ENCODE data around the gene SOX3. TPM values are rescaled to one million over a fixed set of nuclear protein-coding genes. Genes with fewer than 3 reads are reported as not detected.

The SOX3 gene
- total RNA-seq, 1 donor, result not detected

- H3K27me3 ChIP-seq (ENCODE audit: insufficient read depth, low read length), result peaks cover 24% of the 10 kb centered on the region
Measured at GRCh38 chrX:140507223-140507981, 2.5 kb upstream of the SOX3 start.

GRCh38 chrX:140505421-140506337 is 810 bp upstream of the SOX3 start:
- Histone ChIP-seq H3K4me1 (ENCODE audit: insufficient read depth, low read length) (no peaks in the 10 kb centered on the region), H3K36me3 (ENCODE audit: insufficient read depth, low read length) (no peaks in the 10 kb centered on the region), H3K9me3 (ENCODE audit: low read depth, low read length) (no peaks in the 10 kb centered on the region), H3K4me3 (ENCODE audit: insufficient read depth, low read length) (no peak overlapping the region), H3K4me2 (ENCODE audit: insufficient read depth, low read length) (no peak overlapping the region), H3K27me3 (ENCODE audit: insufficient read depth, low read length) (peaks cover 24% of the 10 kb centered on the region), H2AFZ (ENCODE audit: low read length) (no peak overlapping the region), H3K27ac (ENCODE audit: low read depth, low read length) (no peak overlapping the region), H3K79me2 (ENCODE audit: insufficient read depth, low read length) (no peaks in the 10 kb centered on the region), H4K20me1 (ENCODE audit: insufficient read depth, low read length) (no peaks in the 10 kb centered on the region)
- DNase-seq (ENCODE audit: insufficient read length, low spot score, missing footprints), result peak; percentile 81
- no peak for TF ChIP-seq CTCF (IDR thresholded peaks at IDR 0.05; ENCODE audit: extremely low read depth, low read depth, low read length)

More at GRCh38 chrX:140507223-140507981, 2.5 kb upstream of the SOX3 start:
- no peak overlapping the region for H3K27ac ChIP-seq (ENCODE audit: low read depth, low read length)
- no peaks in the 10 kb centered on the region for H3K4me1 ChIP-seq (ENCODE audit: insufficient read depth, low read length)
- no peak overlapping the region for H2AFZ ChIP-seq (ENCODE audit: low read length)
- no peak overlapping the region for H3K4me2 ChIP-seq (ENCODE audit: insufficient read depth, low read length)
- no peaks in the 10 kb centered on the region for H4K20me1 ChIP-seq (ENCODE audit: insufficient read depth, low read length)
- no peak for DNase-seq (ENCODE audit: insufficient read length, low spot score, missing footprints)
- H3K79me2 ChIP-seq (ENCODE audit: insufficient read depth, low read length), result no peaks in the 10 kb centered on the region
- H3K9me3 ChIP-seq (ENCODE audit: low read depth, low read length), result no peaks in the 10 kb centered on the region
- H3K36me3 ChIP-seq (ENCODE audit: insufficient read depth, low read length), result no peaks in the 10 kb centered on the region
- no peak for TF ChIP-seq CTCF (IDR thresholded peaks at IDR 0.05; ENCODE audit: extremely low read depth, low read depth, low read length)
- no peak overlapping the region for H3K4me3 ChIP-seq (ENCODE audit: insufficient read depth, low read length)

- H3K4me1 ChIP-seq (ENCODE audit: insufficient read depth, low read length), result no peaks in the 10 kb centered on the region
- peaks cover 24% of the 10 kb centered on the region for H3K27me3 ChIP-seq (ENCODE audit: insufficient read depth, low read length)
- no peak for DNase-seq (ENCODE audit: insufficient read length, low spot score, missing footprints)
Measured at GRCh38 chrX:140503714-140504351, 1.0 kb downstream of the SOX3 start.

More at GRCh38 chrX:140503714-140504351, 1.0 kb downstream of the SOX3 start:
- TF ChIP-seq CTCF (IDR thresholded peaks at IDR 0.05; ENCODE audit: extremely low read depth, low read depth, low read length), result no peak
- H3K4me3 ChIP-seq (ENCODE audit: insufficient read depth, low read length), result no peak overlapping the region
- H3K9me3 ChIP-seq (ENCODE audit: low read depth, low read length), result no peaks in the 10 kb centered on the region
- no peaks in the 10 kb centered on the region for H3K79me2 ChIP-seq (ENCODE audit: insufficient read depth, low read length)
- no peak overlapping the region for H3K27ac ChIP-seq (ENCODE audit: low read depth, low read length)
- no peaks in the 10 kb centered on the region for H4K20me1 ChIP-seq (ENCODE audit: insufficient read depth, low read length)
- H3K36me3 ChIP-seq (ENCODE audit: insufficient read depth, low read length), result no peaks in the 10 kb centered on the region
- H2AFZ ChIP-seq (ENCODE audit: low read length), result no peak overlapping the region
- H3K4me2 ChIP-seq (ENCODE audit: insufficient read depth, low read length), result no peak overlapping the region

All from osteoblast (primary cell).